Muscle of back (tissue), 13 donors: ENCODE data around the gene KANSL1. TPM values are rescaled to one million over a fixed set of nuclear protein-coding genes. Genes with fewer than 3 reads are reported as not detected.
A peak's percentile ranks its signal among the peaks of the same experiment; 100 is the strongest.
"Not testable (repeated sequence)": the region's sequence is repeated elsewhere in the genome, so short reads cannot be mapped to it uniquely, and the experiment has no call there.

Source experiments
- DNase-seq, 3 donors: peaks; one replicate each; pipeline versions ENCODE4 v3.0.0 to v3.0.0-alpha.2; 2013
- long read RNA-seq, 9 donors: transcript quantifications; one replicate each; lab custom pipeline, GENCODE V29; 2026
- polyA plus RNA-seq, 10 donors: library from polyadenylated mRNA; unstranded; fragments of 120-200 nt; gene quantifications; one replicate each; pipeline ENCODE4 v1.2.1, GENCODE V29; 2013; ENCODE audit not compliant: insufficient read length in 10 of 10

The KANSL1 gene
- polyA plus RNA-seq = 10 to 100 TPM; 25.4 to 63.0 (median 33.5) TPM
- long read RNA-seq, donor 1, full-length matches to known transcripts = 1 of 1 reads
- long read RNA-seq, donor 1, partial matches to known transcripts = 0 of 1 reads
- long read RNA-seq, donor 1, other reads (novel, unspliced or antisense) = 0 of 1 reads
- long read RNA-seq, donor 2, partial matches to known transcripts = 0 of 3 reads
- long read RNA-seq, donor 2, other reads (novel, unspliced or antisense) = 0 of 3 reads
- long read RNA-seq, donor 3 = 0 reads
- long read RNA-seq, donor 4, partial matches to known transcripts = 0 of 2 reads
- long read RNA-seq, donor 4, other reads (novel, unspliced or antisense) = 0 of 2 reads
- long read RNA-seq, donor 5, partial matches to known transcripts = 0 of 1 reads
- long read RNA-seq, donor 5, other reads (novel, unspliced or antisense) = 0 of 1 reads
- long read RNA-seq, donor 6, partial matches to known transcripts = 0 of 2 reads
- long read RNA-seq, donor 6, other reads (novel, unspliced or antisense) = 0 of 2 reads
- long read RNA-seq, donor 7, full-length matches to known transcripts = 6 of 6 reads
- long read RNA-seq, donor 7, partial matches to known transcripts = 0 of 6 reads
- long read RNA-seq, donor 7, other reads (novel, unspliced or antisense) = 0 of 6 reads
- long read RNA-seq, donor 8, partial matches to known transcripts = 0 of 1 reads
- long read RNA-seq, donor 8, other reads (novel, unspliced or antisense) = 0 of 1 reads
- long read RNA-seq, donor 9, partial matches to known transcripts = 0 of 1 reads
- long read RNA-seq, donor 9, other reads (novel, unspliced or antisense) = 0 of 1 reads

- peak; percentile 93 to 99 (median 96) for DNase-seq
These were observed at the start of gene KANSL1 for GRCh38 chr17:46193151-46193625. TSS of gene KANSL1 (minus strand) at chr17:46193429. CDS start at chr17:46172143, 21,286 bp downstream.

GRCh38 chr17:46231359-46231758 lies 38.1 kb upstream of the KANSL1 start:
- not testable (repeated sequence) for DNase-seq

GRCh38 chr17:46225274-46225794 lies 32.1 kb upstream of the KANSL1 start:
- DNase-seq = peak; percentile 86 to 99 (median 94)

- peak; percentile 3 to 68 (median 5) for DNase-seq
These were observed 31.6 kb upstream of the KANSL1 start for GRCh38 chr17:46224864-46225263.

- not testable (repeated sequence) for DNase-seq
These were observed 29.8 kb upstream of the KANSL1 start for GRCh38 chr17:46223041-46223440.

- DNase-seq = no peak
These were observed 23.5 kb upstream of the KANSL1 start for GRCh38 chr17:46216682-46217081.

GRCh38 chr17:46212634-46213435 lies 19.6 kb upstream of the KANSL1 start:
- DNase-seq = peak; percentile 84 to 96 (median 86)

- DNase-seq = no peak
These were observed 15.8 kb upstream of the KANSL1 start for GRCh38 chr17:46208997-46209396.

- no peak for DNase-seq
These were observed 12.7 kb upstream of the KANSL1 start for GRCh38 chr17:46205975-46206374.

GRCh38 chr17:46202424-46202823 lies 9.2 kb upstream of the KANSL1 start:
- no peak for DNase-seq

GRCh38 chr17:46201491-46201890 lies 8.3 kb upstream of the KANSL1 start:
- no peak for DNase-seq

- DNase-seq = no peak
These were observed 7.0 kb upstream of the KANSL1 start for GRCh38 chr17:46200197-46200596.

- DNase-seq = no peak
These were observed 6.2 kb upstream of the KANSL1 start for GRCh38 chr17:46199379-46199778.

GRCh38 chr17:46198233-46198632 lies 5.0 kb upstream of the KANSL1 start:
- DNase-seq = no peak

GRCh38 chr17:46197530-46197929 lies 4.3 kb upstream of the KANSL1 start:
- DNase-seq = no peak

- DNase-seq = no peak
These were observed 2.9 kb upstream of the KANSL1 start for GRCh38 chr17:46195939-46196716.

GRCh38 chr17:46195217-46195855 lies 2.1 kb upstream of the KANSL1 start:
- DNase-seq = no peak

GRCh38 chr17:46194393-46195216 lies 1.4 kb upstream of the KANSL1 start:
- peak; percentile 23 to 83 (median 52) for DNase-seq
